HG02759 (cell line): ENCODE results near the gene INSYN1.

Source experiments
- ATAC-seq: cut with Tn5 transposase; IDR thresholded peaks from one replicate; pipeline ENCODE4 v1.9.1; 2021; ENCODE audit warnings: mild to moderate bottlenecking, moderate library complexity; ENCODE audit not compliant: unreplicated experiment

Gene INSYN1

DNA sequence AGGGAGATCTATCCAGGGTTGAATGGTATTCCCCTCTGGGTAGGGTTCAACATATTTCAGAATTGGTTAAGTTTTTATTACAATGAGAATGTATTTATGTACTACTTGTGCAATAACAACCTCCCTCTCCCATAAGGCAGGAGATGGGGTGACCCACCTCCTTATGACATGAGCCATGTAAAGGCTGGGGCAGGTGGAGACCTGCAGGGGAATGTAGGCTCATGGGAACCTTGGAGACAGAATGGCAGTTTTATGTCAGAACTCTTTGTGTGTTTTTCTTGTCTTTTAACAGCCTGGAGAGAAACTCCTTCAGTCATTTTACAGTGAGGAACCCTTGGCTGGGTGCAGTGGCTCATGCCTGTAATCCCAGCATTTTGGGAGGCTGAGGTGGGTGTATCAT, 24.6 kb upstream of the INSYN1 start:
- no peak for ATAC-seq

DNA sequence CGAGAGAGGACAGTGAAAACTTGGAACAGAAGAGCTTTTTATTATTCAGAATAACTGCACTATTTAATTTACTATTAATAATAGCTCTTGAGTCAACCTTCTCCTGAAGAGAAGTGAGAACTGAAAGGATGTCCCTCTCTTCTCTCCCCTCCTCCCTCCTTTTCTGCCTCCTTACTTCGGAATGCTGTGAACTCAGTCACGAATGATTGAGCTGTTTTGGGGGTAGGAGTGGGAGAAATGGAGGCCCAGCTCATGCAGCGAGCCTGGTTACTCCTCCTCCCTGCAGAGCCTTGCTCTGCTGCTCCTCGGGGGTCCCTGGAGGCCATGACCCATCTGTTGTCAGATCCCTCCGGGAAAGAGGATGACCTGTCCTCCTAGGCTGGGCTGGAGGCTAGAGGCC, 20.3 kb upstream of the INSYN1 start:
- no peak for ATAC-seq

DNA sequence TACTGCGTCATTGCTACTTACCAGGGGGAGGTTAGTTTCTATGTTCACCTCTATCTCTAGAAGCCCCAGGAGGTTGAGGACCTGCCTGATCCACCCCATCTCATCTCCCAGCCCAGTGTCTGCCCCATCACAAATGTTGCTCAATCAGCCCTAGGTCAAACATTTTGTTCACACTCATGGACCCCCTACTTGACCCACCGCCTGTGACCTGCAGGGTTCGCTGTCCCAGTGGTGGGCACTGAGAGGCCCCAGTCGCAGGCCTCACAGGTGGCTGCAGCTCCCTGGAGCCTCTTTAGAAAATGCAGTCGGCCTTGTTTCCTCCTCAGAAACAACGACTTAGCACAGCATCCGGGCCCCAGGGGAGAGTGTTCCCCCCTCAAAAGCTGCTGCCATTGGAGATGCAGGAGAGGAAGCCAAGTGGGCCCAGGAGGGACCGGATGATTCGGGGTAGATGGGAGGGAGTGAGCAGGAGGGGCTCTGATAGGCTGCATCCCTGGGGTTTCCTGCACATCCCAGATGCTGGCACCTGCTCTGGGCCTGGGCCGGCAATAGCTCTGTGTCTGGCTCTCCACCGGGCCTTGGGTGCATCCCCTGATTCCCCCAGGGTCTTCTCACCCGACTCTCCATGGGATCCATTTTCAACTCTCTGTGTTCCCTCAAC, 18.4 kb upstream of the INSYN1 start:
- ATAC-seq, result no peak

DNA sequence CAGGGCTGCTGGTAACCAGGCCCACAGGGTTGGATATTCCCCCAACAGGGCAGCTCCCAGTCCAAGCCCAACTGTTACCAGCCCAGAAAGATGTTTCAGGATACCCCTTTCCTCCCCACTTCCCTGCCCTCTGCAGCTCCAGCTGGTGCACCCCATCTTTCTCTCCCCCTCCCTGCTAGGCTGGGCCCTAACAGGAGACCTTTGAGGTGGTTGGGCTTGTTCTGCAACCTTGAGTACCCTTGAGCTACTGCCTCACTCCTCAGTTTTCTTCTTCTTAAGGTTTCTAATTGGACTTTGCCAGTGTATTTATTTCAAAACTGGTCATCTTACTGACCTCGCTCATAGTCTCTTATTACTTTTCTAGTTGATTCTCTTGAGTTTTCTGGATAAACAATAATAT, 16.9 kb upstream of the INSYN1 start:
- no peak for ATAC-seq

DNA sequence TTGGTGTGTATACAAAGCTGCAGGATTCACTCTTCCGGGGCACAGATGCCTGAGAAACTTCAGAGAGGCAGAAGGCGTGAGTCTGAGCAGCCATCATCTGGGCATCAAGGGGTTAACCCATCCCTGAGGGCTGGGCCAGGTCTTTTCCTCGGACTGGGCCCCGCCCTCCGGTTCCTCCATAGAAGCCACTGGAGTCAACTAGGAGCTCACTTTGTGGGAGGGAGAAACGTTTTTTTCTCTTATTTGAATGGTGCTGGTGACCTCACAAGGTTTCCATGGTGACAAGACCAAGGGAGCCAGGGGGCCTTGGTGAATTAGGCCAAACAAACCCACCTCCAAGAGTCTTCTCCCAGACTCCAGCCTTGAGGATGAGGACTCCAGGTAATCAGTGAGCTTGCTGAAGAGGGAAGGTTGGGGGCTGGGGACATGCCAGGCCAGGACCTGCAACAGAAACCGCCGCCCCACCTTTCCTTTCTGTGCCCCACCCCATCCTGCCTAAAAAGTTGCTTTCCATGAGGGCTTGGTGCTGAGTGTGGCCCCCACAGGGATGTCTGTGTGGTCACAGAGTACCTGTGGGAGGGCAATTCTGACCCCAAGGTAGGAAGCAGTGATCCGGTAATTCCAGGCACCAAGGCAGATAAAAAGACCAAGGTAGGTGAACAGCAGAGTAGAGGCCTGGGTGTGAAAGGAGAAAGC, 14.8 kb upstream of the INSYN1 start:
- no peak for ATAC-seq

DNA sequence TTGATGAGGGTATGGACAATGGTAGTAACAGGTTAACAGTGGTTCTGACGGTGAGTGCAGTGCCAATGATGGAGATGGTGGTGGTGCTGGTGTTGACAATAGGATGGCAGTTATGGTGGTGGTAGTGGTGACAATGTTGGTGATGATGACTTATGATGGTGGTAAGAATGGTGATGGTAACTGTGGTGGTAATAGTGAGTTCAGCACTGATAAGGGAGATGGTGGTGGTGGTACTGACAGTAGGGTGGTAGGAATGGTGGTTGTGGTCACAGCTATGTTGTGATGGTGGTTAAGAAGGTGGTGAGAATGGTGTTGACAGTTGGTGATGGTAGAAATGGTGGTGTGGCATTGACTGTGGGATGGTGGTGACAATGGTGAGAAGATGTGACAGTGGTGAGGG, 13.4 kb upstream of the INSYN1 start:
- ATAC-seq, result no peak

DNA sequence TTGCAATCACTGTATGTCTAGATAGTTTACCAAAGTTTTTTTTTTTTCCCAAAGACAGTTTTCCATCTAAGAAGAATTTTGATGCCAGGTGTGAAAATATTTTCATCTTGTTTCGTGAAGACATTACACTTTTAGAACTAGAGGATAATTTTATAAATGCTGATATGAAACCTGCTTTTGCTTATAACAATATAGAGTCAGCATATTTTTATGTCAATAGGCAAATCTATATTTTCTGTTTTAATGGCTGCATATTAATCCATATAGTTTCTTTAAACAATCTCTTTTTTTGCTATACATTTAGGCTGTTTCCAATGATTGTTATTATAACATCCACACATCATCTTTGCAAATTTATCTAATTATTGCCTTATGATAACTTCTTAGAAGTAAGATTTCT, 12.6 kb upstream of the INSYN1 start:
- no peak for ATAC-seq

DNA sequence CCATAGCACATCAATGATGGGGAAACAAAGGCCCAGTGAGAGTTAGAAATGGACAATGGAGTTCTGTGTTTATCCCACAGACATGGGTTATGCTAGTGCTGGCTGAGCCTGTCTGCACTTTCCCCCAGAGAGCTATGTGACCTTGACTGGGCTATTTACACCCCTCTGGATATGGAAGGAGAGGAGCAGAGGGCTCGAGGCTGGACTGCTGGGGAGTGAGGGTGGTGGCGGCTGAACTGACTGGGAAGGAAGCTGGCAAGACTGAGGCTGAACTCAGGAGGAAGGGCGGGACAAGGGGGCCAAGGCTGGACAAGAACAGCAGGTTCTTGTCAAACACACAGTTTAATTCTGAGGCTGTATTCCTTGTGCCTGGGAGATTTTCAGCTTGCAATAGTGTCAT, 10.8 kb upstream of the INSYN1 start:
- ATAC-seq, result no peak

DNA sequence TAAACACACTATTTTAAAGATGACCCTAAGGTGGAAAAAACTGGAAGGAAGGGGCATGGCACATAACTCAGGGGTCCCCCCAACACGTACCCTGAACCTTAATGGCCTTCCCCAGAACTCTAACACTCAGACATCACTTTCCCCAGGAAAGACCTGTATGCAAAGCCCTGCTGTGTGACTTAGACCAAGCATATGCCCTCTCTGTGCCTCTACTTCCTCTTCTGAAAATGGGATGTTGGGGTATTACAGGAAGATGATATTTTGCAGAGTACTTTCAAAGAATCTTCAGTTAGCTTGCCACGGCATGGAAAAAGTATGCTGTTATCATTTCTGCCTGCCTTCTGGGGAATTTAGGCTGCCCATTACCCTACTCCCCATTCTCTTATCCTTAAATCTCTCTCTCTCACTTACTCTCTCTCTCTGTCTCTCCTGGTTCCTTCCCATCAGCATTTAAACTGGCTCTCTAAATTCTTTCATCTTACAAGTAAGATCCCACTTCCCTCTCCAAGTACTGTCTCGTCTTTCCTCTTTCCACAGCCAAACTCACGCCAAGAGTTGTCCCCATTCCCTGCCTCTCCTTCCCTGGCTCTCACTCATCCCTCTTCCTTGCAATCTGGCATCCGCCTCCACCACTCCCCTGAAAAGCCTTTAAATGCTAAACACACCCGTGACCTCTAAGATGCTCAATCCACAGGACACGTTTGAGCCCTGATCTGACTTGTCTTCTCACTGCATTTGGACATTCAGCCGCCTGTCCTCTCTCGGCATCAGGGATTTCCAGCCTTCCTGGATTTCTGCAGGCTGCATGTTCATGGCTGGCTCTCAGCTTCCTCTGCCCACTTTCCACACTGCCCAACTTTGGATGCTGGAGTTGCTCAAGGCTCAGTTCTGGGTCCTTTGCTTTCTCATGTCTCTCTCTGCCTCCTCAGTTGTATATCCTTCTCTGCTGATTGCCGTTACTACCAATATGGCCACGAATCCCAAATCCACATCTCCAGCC, 7.5 kb upstream of the INSYN1 start:
- ATAC-seq, result no peak

DNA sequence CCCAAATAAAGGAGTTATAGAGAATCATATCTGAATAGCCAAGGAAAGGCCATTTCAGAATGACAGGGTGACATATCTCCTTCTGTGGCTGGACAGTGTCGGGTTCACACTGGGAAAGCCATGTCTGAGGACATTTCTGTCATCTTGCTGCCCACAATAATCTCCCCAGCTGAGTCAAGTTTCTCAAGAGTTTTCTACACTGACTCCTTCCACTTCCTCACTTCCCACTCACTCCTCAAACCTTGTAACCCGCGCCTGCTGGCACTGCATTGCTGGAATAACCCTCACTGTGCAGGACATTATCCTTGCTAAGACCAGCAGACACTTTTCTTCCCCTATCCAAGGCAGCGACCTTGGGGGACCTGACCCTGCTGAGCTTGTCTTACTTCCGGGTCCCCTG, 5.3 kb upstream of the INSYN1 start:
- no peak for ATAC-seq

DNA sequence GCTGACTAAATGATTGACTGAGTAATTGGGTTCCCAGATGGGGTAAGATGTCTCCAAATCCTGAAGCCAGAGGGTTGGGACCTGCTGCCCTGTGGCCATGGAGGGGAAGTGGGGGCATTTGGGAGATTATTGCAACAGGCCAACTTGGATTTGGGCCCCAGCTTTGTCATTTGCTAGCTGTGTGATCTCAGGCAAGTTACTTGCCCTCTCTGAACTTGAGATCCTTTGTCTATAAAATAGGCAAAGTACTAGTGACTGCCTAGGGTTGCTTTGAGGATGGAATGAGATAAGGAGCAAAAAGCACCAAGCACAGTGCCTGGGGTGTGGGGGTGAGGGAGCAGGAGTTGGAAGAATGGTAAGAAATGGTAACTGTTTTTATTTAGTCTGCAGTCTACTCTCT, 4.4 kb upstream of the INSYN1 start:
- ATAC-seq, result no peak

DNA sequence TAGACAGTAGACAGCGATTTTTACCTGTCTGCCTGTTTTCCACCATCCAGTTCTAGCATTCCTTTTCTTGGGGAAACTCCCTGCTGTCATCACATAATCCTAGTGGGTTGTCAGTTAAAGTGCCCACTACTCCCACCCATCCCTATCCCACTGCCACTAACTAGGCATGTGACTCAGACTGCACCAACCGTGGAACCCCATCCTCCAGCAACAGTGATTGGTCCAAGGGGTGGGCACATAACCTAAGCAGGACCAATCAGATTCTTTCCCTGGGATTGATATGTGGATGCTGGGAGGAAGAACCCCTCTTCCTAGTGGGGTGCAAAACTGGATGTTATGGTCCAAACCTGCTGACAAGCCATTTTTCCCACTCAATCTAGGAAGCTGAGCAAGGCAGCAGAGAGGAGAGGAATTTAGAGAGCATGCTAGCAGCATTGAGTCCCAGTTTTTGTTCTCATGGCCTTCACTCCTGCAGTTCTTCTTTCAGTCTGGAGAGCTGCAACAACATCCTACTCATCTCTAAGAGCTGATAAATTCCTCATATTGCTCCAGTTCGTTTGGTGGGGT, 3.9 kb upstream of the INSYN1 start:
- ATAC-seq, result no peak

DNA sequence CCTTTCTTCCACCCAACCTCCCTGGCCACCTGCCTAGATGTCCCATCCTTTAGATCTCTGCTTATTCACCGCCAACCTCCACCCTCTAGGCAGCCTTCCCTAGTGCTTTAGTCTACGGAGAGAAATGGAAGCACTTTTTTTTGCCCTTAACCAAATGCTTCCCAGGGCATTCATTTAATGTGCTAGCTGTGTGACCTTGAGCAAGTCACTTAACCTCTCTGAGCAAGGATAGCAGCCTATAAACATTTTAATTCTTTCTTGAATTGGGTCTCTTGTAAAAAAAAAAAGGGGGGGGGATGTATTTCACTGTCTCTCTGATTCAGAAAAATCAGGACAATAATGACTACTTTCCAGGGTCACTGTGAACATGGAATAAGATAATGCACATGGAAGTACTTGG, 3.2 kb upstream of the INSYN1 start:
- no peak for ATAC-seq

DNA sequence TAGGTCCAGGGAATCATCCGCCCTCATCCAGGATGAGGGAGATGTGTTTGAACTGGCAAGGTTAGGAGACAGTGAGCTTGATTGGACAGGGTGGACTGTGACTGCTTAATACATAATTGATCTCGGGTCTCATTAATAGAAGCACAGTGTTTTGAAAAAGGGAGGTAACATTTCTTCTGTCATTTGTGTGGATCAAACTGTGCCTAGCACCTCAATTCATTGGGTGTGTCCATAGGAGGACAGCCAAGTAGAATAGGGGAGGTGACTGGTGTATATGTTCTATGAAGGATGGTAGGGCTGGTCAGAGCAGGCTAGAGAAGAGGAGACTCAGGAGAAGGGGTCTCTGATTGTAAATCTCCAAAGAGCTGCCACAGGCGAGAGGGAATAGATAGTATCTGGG, 2.8 kb upstream of the INSYN1 start:
- no peak for ATAC-seq

DNA sequence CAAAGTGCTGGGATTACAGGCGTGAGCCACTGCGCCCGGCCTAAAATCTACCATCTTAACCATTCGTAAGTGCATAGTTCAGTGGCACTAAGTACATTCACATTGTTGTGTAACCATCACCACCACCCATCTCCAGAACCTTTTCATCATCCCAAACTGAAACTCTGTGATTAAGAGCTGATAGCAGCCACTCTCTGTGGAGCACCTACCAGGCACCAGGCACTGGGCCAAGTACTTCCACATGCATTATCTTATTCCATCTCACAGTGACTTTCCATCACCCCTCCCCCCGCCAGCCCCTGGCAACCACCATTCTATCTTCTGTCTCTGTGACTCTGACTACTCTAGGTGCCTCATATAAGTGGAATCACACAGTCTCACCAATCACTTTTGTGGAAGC, 2.3 kb upstream of the INSYN1 start:
- no peak for ATAC-seq

DNA sequence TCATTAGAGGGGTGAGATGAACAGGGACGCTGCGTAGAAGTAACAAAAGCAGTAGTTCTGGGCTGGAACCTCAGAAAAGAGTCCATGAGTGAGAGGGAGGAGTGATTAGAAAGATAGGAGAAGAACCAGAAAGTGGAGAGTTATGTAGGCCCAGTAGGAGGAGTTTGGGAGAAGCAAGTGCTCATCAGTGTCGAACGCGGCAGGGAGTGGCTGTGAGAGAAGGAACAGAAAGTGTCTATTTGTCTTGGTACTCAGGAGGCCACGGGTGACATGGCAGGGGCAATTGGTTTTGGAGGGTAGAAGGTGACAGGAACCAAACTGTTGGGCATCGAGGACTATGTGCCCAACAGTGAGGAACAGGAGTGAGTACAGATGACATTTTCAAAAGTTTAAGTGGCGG, 1.3 kb upstream of the INSYN1 start:
- no peak for ATAC-seq

DNA sequence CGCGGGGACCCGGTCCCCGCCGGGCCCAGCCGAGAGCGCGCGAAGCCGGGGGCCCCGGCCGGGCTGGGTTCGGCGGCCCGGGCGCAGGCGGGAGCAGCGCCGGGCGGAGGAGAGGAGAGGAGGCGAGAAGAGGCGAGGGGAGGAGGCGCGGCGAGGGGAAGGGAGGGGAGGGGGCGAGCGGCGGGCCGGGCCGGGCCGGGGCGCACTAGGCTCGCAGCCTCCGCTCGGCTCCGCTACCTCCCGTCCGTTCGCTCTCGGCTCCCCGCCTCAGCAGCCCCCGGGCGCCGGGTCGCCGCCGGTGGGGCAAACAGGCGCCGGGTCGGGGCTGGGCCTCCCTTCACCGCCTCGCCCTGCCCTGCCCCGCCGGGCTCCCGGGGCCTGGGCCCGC, 351 bp downstream of the INSYN1 start:
- ATAC-seq, result no peak

DNA sequence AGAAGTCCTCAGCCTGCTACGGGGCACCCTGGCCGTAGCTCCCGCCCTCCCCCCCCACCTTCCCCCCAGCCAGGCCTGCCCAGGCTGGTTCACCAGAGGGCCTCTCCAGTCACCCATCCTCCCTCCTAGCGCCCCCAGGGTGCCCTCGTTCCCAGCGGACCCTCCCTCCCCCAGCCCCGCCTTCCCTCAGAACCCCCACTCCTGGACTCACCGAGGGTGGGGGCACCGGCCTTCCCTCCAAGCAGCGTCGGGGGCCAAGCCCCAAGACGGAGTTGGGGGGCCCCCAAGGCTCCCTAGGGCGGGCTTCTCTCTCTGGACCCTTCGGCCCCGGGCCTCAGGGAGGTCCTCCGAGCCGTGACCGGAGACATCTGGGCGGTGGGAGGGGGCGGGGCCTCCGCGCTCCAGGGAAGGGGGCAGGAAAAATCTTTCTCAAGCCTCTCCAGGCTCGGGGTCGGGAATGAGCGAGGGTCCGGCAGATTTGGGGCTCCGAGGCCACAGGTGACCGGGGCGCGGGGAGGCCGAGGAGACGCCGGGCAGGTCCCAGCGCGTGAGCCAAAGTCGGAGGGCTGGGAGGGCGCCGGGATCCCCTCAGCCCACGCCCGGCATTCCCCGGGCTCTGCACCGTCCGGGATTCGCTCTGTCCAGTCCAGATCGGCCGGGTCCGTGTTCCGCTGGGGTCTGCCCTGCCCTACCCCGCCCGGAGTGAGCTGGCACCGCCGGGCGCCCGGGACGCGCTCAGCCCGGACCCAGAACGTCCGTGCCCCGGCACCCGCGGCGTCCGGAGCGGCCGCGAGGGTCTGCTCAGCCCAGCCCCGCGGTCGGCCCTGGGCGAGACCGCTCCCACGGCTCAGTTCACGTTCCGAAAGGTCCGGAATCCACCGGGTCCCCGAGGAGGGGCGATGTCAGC, 999 bp downstream of the INSYN1 start:
- ATAC-seq, result no peak

DNA sequence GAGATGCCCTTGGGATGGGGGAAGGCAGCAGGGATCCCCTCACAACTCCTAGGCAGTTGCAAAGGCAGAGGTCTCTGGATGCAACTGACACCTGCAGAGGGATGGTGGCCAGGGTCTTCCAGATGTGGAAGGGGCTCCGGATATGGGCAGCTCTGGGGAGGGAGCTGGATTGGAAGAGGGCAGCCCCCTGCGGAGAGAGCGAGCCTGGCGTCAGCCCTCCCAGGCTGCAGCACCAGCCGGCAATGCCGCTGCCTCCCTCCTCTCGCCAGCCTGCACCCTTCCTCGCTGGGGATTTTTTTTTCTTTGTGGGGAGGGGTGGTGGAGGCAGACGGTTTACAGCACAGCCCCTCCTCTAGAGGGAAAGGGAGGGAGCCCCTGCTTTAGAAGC, 1.6 kb downstream of the INSYN1 start:
- ATAC-seq, result no peak

DNA sequence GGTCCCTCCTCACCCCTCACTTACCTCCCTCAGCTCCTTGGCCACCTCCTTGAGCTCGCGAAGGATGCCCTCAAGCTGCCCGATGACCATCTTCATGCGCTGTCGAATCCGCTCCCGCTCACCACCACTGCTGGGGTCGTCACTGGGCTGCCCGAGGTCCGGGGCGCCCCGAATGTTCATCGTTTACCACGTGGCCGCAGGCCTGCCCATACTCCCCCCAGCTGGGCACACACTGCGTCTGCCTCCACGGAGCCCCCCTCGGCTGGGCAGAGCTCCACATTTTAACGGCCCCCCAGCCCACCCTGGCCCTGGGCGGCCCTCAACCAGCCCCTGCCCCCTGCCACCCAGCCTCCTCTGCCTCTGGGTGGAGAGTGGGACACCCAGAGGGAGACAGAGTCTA, 2.2 kb downstream of the INSYN1 start:
- ATAC-seq, result no peak
